Activated naive CD4-positive, alpha-beta T cell treated with anti-CD3 and anti-CD28 coated beads, Interleukin-2, amount 50 U/mL, for 24 hours (primary cell): ENCODE results near the gene NUMB.

ENCODE experiments used
- H3K27ac Mint-ChIP-seq: one replicate; pipeline ENCODE4 v1.8.0; 2021; ENCODE audit warnings: mild to moderate bottlenecking, mixed read lengths
- H3K27me3 Mint-ChIP-seq: one replicate; pipeline ENCODE4 v1.8.0; 2021; ENCODE audit warnings: mixed read lengths
- H3K36me3 Mint-ChIP-seq: one replicate; pipeline ENCODE4 v1.8.0; 2021; ENCODE audit warnings: mixed read lengths
- H3K4me1 Mint-ChIP-seq: one replicate; pipeline ENCODE4 v1.8.0; 2021; ENCODE audit warnings: mixed read lengths
- H3K4me3 Mint-ChIP-seq: one replicate; pipeline ENCODE4 v1.8.0; 2021; ENCODE audit warnings: mild to moderate bottlenecking, mixed read lengths
- H3K9me3 Mint-ChIP-seq: one replicate; pipeline ENCODE4 v1.8.0; 2021; ENCODE audit warnings: mixed read lengths

Gene NUMB

GRCh38 chr14:73471582-73472184 is 13.3 kb upstream of the NUMB start:
- Mint-ChIP-seq H3K9me3 (no peaks in the 10 kb centered on the region), H3K4me3 (no peak overlapping the region), H3K27ac (no peak overlapping the region), H3K27me3 (no peaks in the 10 kb centered on the region), H3K36me3 (no peaks in the 10 kb centered on the region), H3K4me1 (peaks cover 24% of the 10 kb centered on the region)

- Mint-ChIP-seq H3K36me3 (no peaks in the 10 kb centered on the region), H3K27me3 (no peaks in the 10 kb centered on the region), H3K9me3 (no peaks in the 10 kb centered on the region), H3K4me3 (no peak overlapping the region), H3K4me1 (peaks cover 47% of the 10 kb centered on the region), H3K27ac (no peak overlapping the region)
These were observed 10.6 kb upstream of the NUMB start for GRCh38 chr14:73468828-73469375.

- peak overlapping the region; percentile 73 for H3K4me3 Mint-ChIP-seq
- H3K36me3 Mint-ChIP-seq = no peaks in the 10 kb centered on the region
- no peaks in the 10 kb centered on the region for H3K27me3 Mint-ChIP-seq
- no peaks in the 10 kb centered on the region for H3K9me3 Mint-ChIP-seq
- H3K27ac Mint-ChIP-seq = peak overlapping the region; percentile 85
- H3K4me1 Mint-ChIP-seq = peaks cover 52% of the 10 kb centered on the region
These were observed 9.5 kb upstream of the NUMB start for GRCh38 chr14:73467800-73468199.

GRCh38 chr14:73467377-73467776 is 9.0 kb upstream of the NUMB start:
- Mint-ChIP-seq H3K27me3 (no peaks in the 10 kb centered on the region), H3K36me3 (no peaks in the 10 kb centered on the region), H3K4me3 (peak overlapping the region; percentile 73), H3K9me3 (no peaks in the 10 kb centered on the region), H3K27ac (peak overlapping the region; percentile 85), H3K4me1 (peaks cover 52% of the 10 kb centered on the region)

GRCh38 chr14:73466861-73467260 is 8.5 kb upstream of the NUMB start:
- Mint-ChIP-seq H3K27me3 (no peaks in the 10 kb centered on the region), H3K27ac (peak overlapping the region; percentile 85), H3K9me3 (no peaks in the 10 kb centered on the region), H3K36me3 (no peaks in the 10 kb centered on the region), H3K4me1 (peaks cover 52% of the 10 kb centered on the region), H3K4me3 (peak overlapping the region; percentile 73)

- H3K27me3 Mint-ChIP-seq = no peaks in the 10 kb centered on the region
These were observed 7.6 kb upstream of the NUMB start for GRCh38 chr14:73465823-73466532.

GRCh38 chr14:73463411-73463810 is 5.1 kb upstream of the NUMB start:
- Mint-ChIP-seq H3K36me3 (no peaks in the 10 kb centered on the region), H3K27ac (peak overlapping the region; percentile 80)

More at GRCh38 chr14:73465823-73466532, 7.6 kb upstream of the NUMB start:
- no peaks in the 10 kb centered on the region for H3K36me3 Mint-ChIP-seq
- H3K4me1 Mint-ChIP-seq = peaks cover 52% of the 10 kb centered on the region
- no peak overlapping the region for H3K4me3 Mint-ChIP-seq
- H3K9me3 Mint-ChIP-seq = no peaks in the 10 kb centered on the region
- peak overlapping the region; percentile 32 for H3K27ac Mint-ChIP-seq

GRCh38 chr14:73462815-73463214 is 4.5 kb upstream of the NUMB start:
- Mint-ChIP-seq H3K9me3 (no peaks in the 10 kb centered on the region), H3K36me3 (no peaks in the 10 kb centered on the region), H3K4me1 (peaks cover 57% of the 10 kb centered on the region), H3K27me3 (no peaks in the 10 kb centered on the region), H3K4me3 (no peak overlapping the region), H3K27ac (no peak overlapping the region)

More at GRCh38 chr14:73463411-73463810, 5.1 kb upstream of the NUMB start:
- H3K9me3 Mint-ChIP-seq = no peaks in the 10 kb centered on the region
- H3K4me3 Mint-ChIP-seq = no peak overlapping the region
- H3K27me3 Mint-ChIP-seq = no peaks in the 10 kb centered on the region
- peaks cover 60% of the 10 kb centered on the region for H3K4me1 Mint-ChIP-seq

GRCh38 chr14:73462048-73462715 is 3.8 kb upstream of the NUMB start:
- Mint-ChIP-seq H3K27ac (no peak overlapping the region), H3K27me3 (no peaks in the 10 kb centered on the region), H3K4me3 (no peak overlapping the region), H3K36me3 (no peaks in the 10 kb centered on the region), H3K9me3 (no peaks in the 10 kb centered on the region), H3K4me1 (peaks cover 55% of the 10 kb centered on the region)

- no peaks in the 10 kb centered on the region for H3K36me3 Mint-ChIP-seq
- no peaks in the 10 kb centered on the region for H3K9me3 Mint-ChIP-seq
- H3K27me3 Mint-ChIP-seq = no peaks in the 10 kb centered on the region
- H3K27ac Mint-ChIP-seq = no peak overlapping the region
- H3K4me3 Mint-ChIP-seq = no peak overlapping the region
- peaks cover 55% of the 10 kb centered on the region for H3K4me1 Mint-ChIP-seq
These were observed 3.2 kb upstream of the NUMB start for GRCh38 chr14:73461478-73462047.

GRCh38 chr14:73460691-73461127 is 2.4 kb upstream of the NUMB start:
- peaks cover 54% of the 10 kb centered on the region for H3K4me1 Mint-ChIP-seq
- H3K4me3 Mint-ChIP-seq = peak overlapping the region; percentile 11
- H3K36me3 Mint-ChIP-seq = no peaks in the 10 kb centered on the region
- H3K27me3 Mint-ChIP-seq = no peaks in the 10 kb centered on the region
- H3K27ac Mint-ChIP-seq = no peak overlapping the region
- no peaks in the 10 kb centered on the region for H3K9me3 Mint-ChIP-seq

- H3K9me3 Mint-ChIP-seq = no peaks in the 10 kb centered on the region
- no peaks in the 10 kb centered on the region for H3K36me3 Mint-ChIP-seq
- no peak overlapping the region for H3K4me3 Mint-ChIP-seq
- no peak overlapping the region for H3K27ac Mint-ChIP-seq
- peaks cover 54% of the 10 kb centered on the region for H3K4me1 Mint-ChIP-seq
- H3K27me3 Mint-ChIP-seq = no peaks in the 10 kb centered on the region
These were observed 1.6 kb upstream of the NUMB start for GRCh38 chr14:73459959-73460358.

GRCh38 chr14:73457924-73458182 is 493 bp downstream of the NUMB start:
- Mint-ChIP-seq H3K9me3 (no peaks in the 10 kb centered on the region), H3K27ac (peak overlapping the region; percentile 88), H3K4me1 (peaks cover 46% of the 10 kb centered on the region)

GRCh38 chr14:73457041-73457923 is 1.1 kb downstream of the NUMB start:
- no peaks in the 10 kb centered on the region for H3K9me3 Mint-ChIP-seq
- H3K27ac Mint-ChIP-seq = peak overlapping the region; percentile 88
- no peaks in the 10 kb centered on the region for H3K27me3 Mint-ChIP-seq
- H3K4me1 Mint-ChIP-seq = peaks cover 50% of the 10 kb centered on the region
- H3K36me3 Mint-ChIP-seq = no peaks in the 10 kb centered on the region
- peak overlapping the region; percentile 95 for H3K4me3 Mint-ChIP-seq

More at GRCh38 chr14:73457924-73458182, 493 bp downstream of the NUMB start:
- Mint-ChIP-seq H3K27me3 (no peaks in the 10 kb centered on the region), H3K4me3 (peak overlapping the region; percentile 95), H3K36me3 (no peaks in the 10 kb centered on the region)

GRCh38 chr14:73455294-73455693 is 3.1 kb downstream of the NUMB start:
- peaks cover 46% of the 10 kb centered on the region for H3K4me1 Mint-ChIP-seq
- H3K9me3 Mint-ChIP-seq = no peaks in the 10 kb centered on the region
- H3K27ac Mint-ChIP-seq = no peak overlapping the region
- peak overlapping the region; percentile 52 for H3K4me3 Mint-ChIP-seq
- no peaks in the 10 kb centered on the region for H3K27me3 Mint-ChIP-seq
- peaks cover under 1% of the 10 kb centered on the region for H3K36me3 Mint-ChIP-seq
